ENCODE data around the gene ADAMTS18.

The ADAMTS18 gene

DNA sequence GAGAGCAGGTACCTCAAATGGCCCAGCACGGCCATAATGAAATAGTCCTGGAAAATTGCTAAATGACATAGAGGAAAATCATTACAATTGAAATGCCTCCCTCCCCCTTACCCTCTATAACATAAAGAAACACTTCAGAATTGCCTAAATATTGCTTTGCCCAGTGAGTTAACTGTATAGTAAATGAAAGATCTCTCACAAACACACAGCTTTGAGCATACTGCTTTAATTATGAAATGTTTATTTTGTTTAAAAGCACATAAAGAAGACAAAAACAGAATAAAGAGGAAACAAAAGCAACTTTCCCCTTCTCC lies 9.3 kb upstream of the ADAMTS18 start:
- H3K9me3 ChIP-seq (ENCODE audit: control insufficient read depth, insufficient read depth, low read depth, low read length): no peaks in the 10 kb centered on the region
- TF ChIP-seq ZNF211 (tag by site-specific recombination; IDR thresholded peaks at IDR 0.05; ENCODE audit: low read depth) (no peak), OSR2 (tag by site-specific recombination; IDR thresholded peaks at IDR 0.05) (peak; percentile 2; the same call in 1 of the 2 replicates), SP7 (tag by site-specific recombination; IDR thresholded peaks at IDR 0.05) (peak; percentile 91), ZEB2 (tag by site-specific recombination; IDR thresholded peaks at IDR 0.05) (no peak), ZNF398 (tag by site-specific recombination; IDR thresholded peaks at IDR 0.05) (peak; percentile 44), FEZF1 (tag by site-specific recombination; IDR thresholded peaks at IDR 0.05) (peak; percentile 8; the same call in 1 of the 2 replicates), ZSCAN16 (tag by site-specific recombination; IDR thresholded peaks at IDR 0.05) (no peak)
- TF ChIP-seq, protein P1, sequence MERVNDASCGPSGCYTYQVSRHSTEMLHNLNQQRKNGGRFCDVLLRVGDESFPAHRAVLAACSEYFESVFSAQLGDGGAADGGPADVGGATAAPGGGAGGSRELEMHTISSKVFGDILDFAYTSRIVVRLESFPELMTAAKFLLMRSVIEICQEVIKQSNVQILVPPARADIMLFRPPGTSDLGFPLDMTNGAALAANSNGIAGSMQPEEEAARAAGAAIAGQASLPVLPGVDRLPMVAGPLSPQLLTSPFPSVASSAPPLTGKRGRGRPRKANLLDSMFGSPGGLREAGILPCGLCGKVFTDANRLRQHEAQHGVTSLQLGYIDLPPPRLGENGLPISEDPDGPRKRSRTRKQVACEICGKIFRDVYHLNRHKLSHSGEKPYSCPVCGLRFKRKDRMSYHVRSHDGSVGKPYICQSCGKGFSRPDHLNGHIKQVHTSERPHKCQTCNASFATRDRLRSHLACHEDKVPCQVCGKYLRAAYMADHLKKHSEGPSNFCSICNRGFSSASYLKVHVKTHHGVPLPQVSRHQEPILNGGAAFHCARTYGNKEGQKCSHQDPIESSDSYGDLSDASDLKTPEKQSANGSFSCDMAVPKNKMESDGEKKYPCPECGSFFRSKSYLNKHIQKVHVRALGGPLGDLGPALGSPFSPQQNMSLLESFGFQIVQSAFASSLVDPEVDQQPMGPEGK (tag by site-specific recombination; IDR thresholded peaks at IDR 0.05): no peak
- TF ChIP-seq, protein P2, sequence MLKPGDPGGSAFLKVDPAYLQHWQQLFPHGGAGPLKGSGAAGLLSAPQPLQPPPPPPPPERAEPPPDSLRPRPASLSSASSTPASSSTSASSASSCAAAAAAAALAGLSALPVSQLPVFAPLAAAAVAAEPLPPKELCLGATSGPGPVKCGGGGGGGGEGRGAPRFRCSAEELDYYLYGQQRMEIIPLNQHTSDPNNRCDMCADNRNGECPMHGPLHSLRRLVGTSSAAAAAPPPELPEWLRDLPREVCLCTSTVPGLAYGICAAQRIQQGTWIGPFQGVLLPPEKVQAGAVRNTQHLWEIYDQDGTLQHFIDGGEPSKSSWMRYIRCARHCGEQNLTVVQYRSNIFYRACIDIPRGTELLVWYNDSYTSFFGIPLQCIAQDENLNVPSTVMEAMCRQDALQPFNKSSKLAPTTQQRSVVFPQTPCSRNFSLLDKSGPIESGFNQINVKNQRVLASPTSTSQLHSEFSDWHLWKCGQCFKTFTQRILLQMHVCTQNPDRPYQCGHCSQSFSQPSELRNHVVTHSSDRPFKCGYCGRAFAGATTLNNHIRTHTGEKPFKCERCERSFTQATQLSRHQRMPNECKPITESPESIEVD (tag by site-specific recombination; IDR thresholded peaks at IDR 0.05): peak; percentile 54; the same call in 1 of the 2 replicates
- H3K4me3 ChIP-seq (ENCODE audit: low read depth, low read length): no peak overlapping the region
- POLR2A ChIA-PET: no interaction called here
- H3K4me1 ChIP-seq (ENCODE audit: control insufficient read depth, insufficient read depth, low read length): peaks cover 12% of the 10 kb centered on the region
- no peak overlapping the region for H3K27ac ChIP-seq (ENCODE audit: extremely low read depth, low read depth, low read length)
- no peaks in the 10 kb centered on the region for H3K36me3 ChIP-seq (ENCODE audit: control insufficient read depth in 2 of 2, insufficient read depth in 1 of 2, low read length in 2 of 2)
- CTCF ChIA-PET: no interaction called here

- POLR2A ChIA-PET: no interaction called here
- Histone ChIP-seq H3K9me3 (ENCODE audit: control insufficient read depth, insufficient read depth, low read depth, low read length) (no peaks in the 10 kb centered on the region), H3K4me3 (ENCODE audit: low read depth, low read length) (no peak overlapping the region), H3K27ac (ENCODE audit: extremely low read depth, low read depth, low read length) (no peak overlapping the region), H3K4me1 (ENCODE audit: control insufficient read depth, insufficient read depth, low read length) (peaks cover 14% of the 10 kb centered on the region), H3K36me3 (ENCODE audit: control insufficient read depth in 2 of 2, insufficient read depth in 1 of 2, low read length in 2 of 2) (no peaks in the 10 kb centered on the region)
- CTCF ChIA-PET: no interaction called here
- no peak for TF ChIP-seq PRDM4 (tag by site-specific recombination; IDR thresholded peaks at IDR 0.05)
- peak; percentile 86 for TF ChIP-seq PRDM10 (tag by site-specific recombination; IDR thresholded peaks at IDR 0.05)
- TF ChIP-seq, protein P2 (tag by site-specific recombination; IDR thresholded peaks at IDR 0.05): no peak
- no peak for TF ChIP-seq ZNF837 (tag by site-specific recombination; IDR thresholded peaks at IDR 0.05)
- TF ChIP-seq ZNF37A (tag by site-specific recombination; IDR thresholded peaks at IDR 0.05): no peak
- TF ChIP-seq ZNF26 (tag by site-specific recombination; IDR thresholded peaks at IDR 0.05): no peak
- no peak for TF ChIP-seq ZNF596 (tag by site-specific recombination; IDR thresholded peaks at IDR 0.05)
- TF ChIP-seq KLF16 (tag by site-specific recombination; IDR thresholded peaks at IDR 0.05): no peak
- no peak for TF ChIP-seq GLI2 (tag by site-specific recombination; IDR thresholded peaks at IDR 0.05; ENCODE audit: borderline replicate concordance, low read depth)
- no peak for TF ChIP-seq ZNF133 (tag by site-specific recombination; IDR thresholded peaks at IDR 0.05)
Measured at GRCh38 chr16:77443357-77444146, 8.7 kb upstream of the ADAMTS18 start.

Measured in HEK293 (cell line).